C4-2B (cell line): Measurements from ENCODE around the gene LRP4.

ENCODE experiments used
- CTCF ChIP-seq: fragments of 450-650 bp; conservative IDR thresholded peaks from 2 replicates; pipeline ENCODE4 v1.5.1; 2017; ENCODE audit warnings: mild to moderate bottlenecking
- ZFX ChIP-seq: fragments of 450-650 bp; IDR thresholded peaks from 2 replicates; pipeline ENCODE4 v1.6.1; 2017

- TF ChIP-seq CTCF, result no peak
- TF ChIP-seq ZFX, result no peak
Observed at GRCh38 chr11:46963844-46964243, 45.5 kb upstream of the LRP4 start.
